HCT116 (cell line): ENCODE measurements around the gene RNF144B. TPM values are rescaled to one million over a fixed set of nuclear protein-coding genes. Genes with fewer than 3 reads are reported as not detected.

Experiments used
- ATAC-seq: fragments of 200-7000 bp; cut with Tn5 transposase; 2 replicates; pipeline ENCODE4 v1.9.1; 2020; ENCODE audit warnings: mild to moderate bottlenecking, moderate library complexity
- BruUV-seq: library from RNA; stranded (reverse); fragments of 400-500 nt; replicated peaks from 2 replicates; lab custom pipeline; 2021; lab: Mats Ljungman, UMichigan
- CTCF ChIA-PET: fragments of 300-600 bp; sonication (Branson Sonifier 250); formaldehyde crosslinking; loops from one replicate; lab custom pipeline; 2021; ENCODE audit warnings: antibody characterized with exemption; lab: Charles Lee
- POLR2A ChIA-PET: fragments of 300-600, 350-600 bp; sonication (Branson Sonifier 250); formaldehyde crosslinking; loops from one replicate; lab custom pipeline; 2021; ENCODE audit warnings: antibody characterized with exemption; lab: Charles Lee
- RAD21 ChIA-PET, 2 experiments: fragments of 300-600 bp; sonication (Branson Sonifier 250); formaldehyde crosslinking; loops; one replicate each; lab custom pipeline; 2023; ENCODE audit warnings: low total read pairs in 2 of 2; ENCODE audit not compliant: uncharacterized antibody in 2 of 2, unreplicated experiment in 2 of 2, low non-redundant PET in 1 of 2; lab: Charles Lee
- DNase-seq: peaks from one replicate; pipeline ENCODE4 v3.0.0-alpha.2; 2010; ENCODE audit warnings: low read depth, low spot score
- H2AFZ ChIP-seq: fragments of 200-600 bp; shearing (Covaris generic), sonication (generic); 2 replicates; pipeline ENCODE4 v1.6.1; 2017; ENCODE audit warnings: low read depth, mixed run types, mixed read lengths, antibody characterized with exemption, low read length; ENCODE audit not compliant: poor library complexity, severe bottlenecking
- H3K27ac ChIP-seq: 2 replicates; pipeline ENCODE4 v1.5.1; 2012; ENCODE audit warnings: low read depth, low read length
- H3K27me3 ChIP-seq: fragments of 200-600 bp; sonication (generic); 2 replicates; pipeline ENCODE4 v1.6.1; 2016; ENCODE audit warnings: mixed run types, low read length, mixed read lengths; ENCODE audit not compliant: insufficient read depth
- H3K36me3 ChIP-seq, 2 experiments: fragments of 200-500 bp in 1 of 2; fragments of 200-600 bp in 1 of 2; sonication (Bioruptor generic) in 1 of 2; sonication (generic) in 1 of 2; 2 replicates each; pipeline versions ENCODE4 v1.5.1 to v1.6.1; 2014 to 2016; ENCODE audit warnings: low read length in 2 of 2, inconsistent platforms in 1 of 2, mixed read lengths in 1 of 2, mixed run types in 1 of 2; ENCODE audit not compliant: insufficient read depth in 2 of 2, control insufficient read depth in 1 of 2
- H3K4me1 ChIP-seq, 2 experiments: fragments of 200-600 bp in 1 of 2; sonication (generic) in 1 of 2; 2 replicates each; pipeline versions ENCODE4 v1.5.1 to v1.6.1; 2012 to 2017; ENCODE audit warnings: low read length in 2 of 2, inconsistent platforms in 1 of 2, mild to moderate bottlenecking in 1 of 2, mixed read lengths in 1 of 2, mixed run types in 1 of 2, moderate library complexity in 1 of 2; ENCODE audit not compliant: insufficient read depth in 2 of 2, control insufficient read depth in 1 of 2
- H3K4me2 ChIP-seq: fragments of 200-600 bp; sonication (generic); 2 replicates; pipeline ENCODE4 v1.6.1; 2017; ENCODE audit warnings: mixed run types, low read length, mixed read lengths
- H3K4me3 ChIP-seq, 2 experiments: fragments of 200-600 bp in 1 of 2; sonication (generic) in 1 of 2; replicated peaks in 1 of 2; 2 replicates each; pipeline ENCODE4 v1.5.1; 2011 to 2016; ENCODE audit warnings: low read length in 2 of 2, control low read depth in 1 of 2, low read depth in 1 of 2, mild to moderate bottlenecking in 1 of 2, mixed read lengths in 1 of 2, mixed run types in 1 of 2
- H3K79me2 ChIP-seq: fragments of 200-600 bp; sonication (generic); 2 replicates; pipeline ENCODE4 v1.6.1; 2017; ENCODE audit warnings: mild to moderate bottlenecking, mixed run types, low read length, moderate library complexity, mixed read lengths; ENCODE audit not compliant: insufficient read depth
- H3K9ac ChIP-seq: fragments of 200-600 bp; sonication (generic); 2 replicates; pipeline ENCODE4 v1.6.1; 2016; ENCODE audit warnings: low read length, mixed read lengths
- H3K9me2 ChIP-seq: fragments of 200-600 bp; sonication (generic), shearing (Covaris generic); 2 replicates; pipeline ENCODE4 v1.6.1; 2017; ENCODE audit warnings: mixed run types, mild to moderate bottlenecking, moderate library complexity; ENCODE audit not compliant: insufficient read depth
- H3K9me3 ChIP-seq, 2 experiments: fragments of 200-500 bp in 1 of 2; fragments of 200-600 bp in 1 of 2; sonication (Bioruptor generic) in 1 of 2; sonication (generic) in 1 of 2; 2 replicates each; pipeline ENCODE4 v1.6.1; 2014 to 2017; ENCODE audit warnings: low read length in 2 of 2, mixed read lengths in 2 of 2, inconsistent platforms in 1 of 2, low read depth in 1 of 2, mild to moderate bottlenecking in 1 of 2, mixed run types in 1 of 2, moderate library complexity in 1 of 2; ENCODE audit not compliant: control insufficient read depth in 1 of 2, insufficient read depth in 1 of 2
- H4K20me1 ChIP-seq: fragments of 200-600 bp; sonication (generic), shearing (Covaris generic); 2 replicates; pipeline ENCODE4 v1.6.1; 2017; ENCODE audit warnings: mixed run types, mild to moderate bottlenecking, moderate library complexity; ENCODE audit not compliant: insufficient read depth
- EGR1 ChIP-seq: IDR thresholded peaks from 2 replicates; pipeline ENCODE4 v1.6.1; 2012; ENCODE audit warnings: low read depth
- EZH2 ChIP-seq: fragments of 200-600 bp; sonication (generic); IDR thresholded peaks from 2 replicates; pipeline ENCODE4 v1.6.1; 2017; ENCODE audit warnings: antibody characterized with exemption, mixed run types
- EZH2phosphoT487 ChIP-seq: fragments of 200-600 bp; IDR thresholded peaks from 2 replicates; pipeline ENCODE4 v1.6.1; 2018; ENCODE audit warnings: antibody characterized with exemption, borderline replicate concordance
- FOSL1 ChIP-seq: IDR thresholded peaks from 2 replicates; pipeline ENCODE4 v1.6.1; 2012; ENCODE audit warnings: low read depth
- JUND ChIP-seq: IDR thresholded peaks from 2 replicates; pipeline ENCODE4 v1.6.1; 2012
- MAX ChIP-seq: IDR thresholded peaks from 2 replicates; pipeline ENCODE4 v1.6.1; 2012
- POLR2A ChIP-seq: IDR thresholded peaks from 2 replicates; pipeline ENCODE4 v1.7.0; 2011; ENCODE audit warnings: borderline replicate concordance; ENCODE audit not compliant: insufficient read depth, insufficient read length; ENCODE audit errors: extremely low read depth
- POLR2AphosphoS5 ChIP-seq: IDR thresholded peaks from 2 replicates; pipeline ENCODE4 v1.6.1; 2011; ENCODE audit warnings: mild to moderate bottlenecking, low read depth, low read length, moderate library complexity
- RAD21 ChIP-seq: IDR thresholded peaks from 2 replicates; pipeline ENCODE4 v1.6.1; 2012; ENCODE audit warnings: low read depth, mild to moderate bottlenecking
- SIN3A ChIP-seq: IDR thresholded peaks from 2 replicates; pipeline ENCODE4 v1.6.1; 2012; ENCODE audit warnings: low read depth
- SP1 ChIP-seq: IDR thresholded peaks from 2 replicates; pipeline ENCODE4 v1.6.1; 2012; ENCODE audit warnings: low read depth
- SRF ChIP-seq: IDR thresholded peaks from 2 replicates; pipeline ENCODE4 v1.6.1; 2012; ENCODE audit warnings: low read depth
- TCF7L2 ChIP-seq: IDR thresholded peaks from 2 replicates; pipeline ENCODE4 v1.7.0; 2011; ENCODE audit warnings: borderline replicate concordance, inconsistent platforms; ENCODE audit not compliant: insufficient read depth, insufficient read length; ENCODE audit errors: extremely low read depth
- YY1 ChIP-seq: IDR thresholded peaks from 2 replicates; pipeline ENCODE4 v1.6.1; 2011; ENCODE audit warnings: low read length, low read depth, moderate library complexity, mild to moderate bottlenecking; ENCODE audit not compliant: insufficient replicate concordance; ENCODE audit errors: extremely low read depth
- ZBTB33 ChIP-seq: IDR thresholded peaks from 2 replicates; pipeline ENCODE4 v1.6.1; 2011; ENCODE audit warnings: mild to moderate bottlenecking, low read length, moderate library complexity; ENCODE audit not compliant: insufficient replicate concordance; ENCODE audit errors: extremely low read depth
- ZNF274 ChIP-seq: fragments of 200-500 bp; sonication (Bioruptor generic); IDR thresholded peaks from 2 replicates; pipeline ENCODE4 v1.6.1; 2014; ENCODE audit warnings: mild to moderate bottlenecking, low read depth, low read length, inconsistent platforms
- intact Hi-C: fragments of 100-400 bp; cut with micrococcal nuclease; formaldehyde crosslinking; loops from 2 replicates; pipeline ENCODE4 v1.10.0; 2022
- total RNA-seq: library from RNA; stranded (reverse); gene quantifications from one replicate; pipeline ENCODE4 v1.2.1, GENCODE V29; 2021; ENCODE audit not compliant: unreplicated experiment

The RNF144B gene
- total RNA-seq, 1 experiment from 2014 or later: 2.1 TPM

- POLR2A ChIA-PET: no interaction called here
- H3K36me3 ChIP-seq: no peaks in the 10 kb centered on the region
- no peaks in the 10 kb centered on the region for H3K27me3 ChIP-seq
- no peak overlapping the region for H3K4me2 ChIP-seq
- no TSS peak for BruUV-seq
- H3K27ac ChIP-seq: no peak overlapping the region
- H3K9me3 ChIP-seq: no peaks in the 10 kb centered on the region
- H4K20me1 ChIP-seq: no peaks in the 10 kb centered on the region
- RAD21 ChIA-PET: no interaction called here
- H3K9ac ChIP-seq: no peak overlapping the region
- TF ChIP-seq EZH2 (no peak), ZNF274 (no peak), SIN3A (no peak), POLR2AphosphoS5 (no peak), POLR2A (no peak), FOSL1 (no peak), JUND (no peak), SRF (no peak), SP1 (no peak), RAD21 (no peak), TCF7L2 (no peak), EGR1 (no peak), ZBTB33 (no peak), EZH2phosphoT487 (no peak), YY1 (no peak), MAX (no peak)
- TF ChIP-seq, all 23 proteins: peak for 0
- DNase-seq: no peak
- ATAC-seq: no peak
- CTCF ChIA-PET: no interaction called here
- intact Hi-C loops: no loop called here
- peaks cover 3% of the 10 kb centered on the region; the same call in 1 of the 2 replicates for H3K9me2 ChIP-seq
- no peaks in the 10 kb centered on the region for H3K79me2 ChIP-seq
- H3K4me1 ChIP-seq: peaks cover 0 to 6% of the 10 kb centered on the region in 2 experiments; a peak in 2 of 4 replicates
- H3K4me3 ChIP-seq: no peak overlapping the region
- no peak overlapping the region for H2AFZ ChIP-seq
These were observed 6.9 kb upstream of the RNF144B start for GRCh38 chr6:18380158-18380836.
